ENCODE measurements around the gene SLC25A29.

The SLC25A29 gene

GRCh38 chr14:100332071-100332639 is 25.9 kb upstream of the SLC25A29 start:
- no peak for DNase-seq (ENCODE audit: low spot score)

DNA sequence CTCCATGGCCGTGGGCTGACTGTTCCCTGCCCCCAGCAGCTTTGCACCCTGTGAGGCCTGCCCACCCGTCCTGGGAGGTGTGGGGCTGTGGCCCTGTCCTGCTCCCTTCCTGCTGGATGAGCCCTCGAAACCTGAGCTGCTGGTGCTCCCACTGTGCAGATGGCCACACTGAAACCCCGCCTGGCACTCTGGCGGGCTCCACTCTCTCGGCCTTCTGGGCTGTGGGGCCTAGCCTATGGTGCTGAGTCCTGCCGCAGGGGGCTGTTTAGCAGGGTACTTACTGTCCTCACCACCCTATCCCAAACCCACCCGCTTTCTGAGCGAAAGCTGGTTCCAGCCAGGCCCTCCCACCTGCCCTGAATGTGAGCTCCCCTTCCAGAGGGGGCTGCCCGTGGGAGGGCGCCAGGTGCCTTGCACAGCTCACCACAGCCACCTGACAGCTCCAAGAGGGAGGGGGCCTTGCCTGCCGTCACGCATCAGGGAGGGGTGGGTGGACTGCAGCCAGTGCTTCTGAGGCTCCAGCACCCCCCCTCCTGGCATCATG is 24.2 kb upstream of the SLC25A29 start:
- no peak for DNase-seq (ENCODE audit: low spot score)

GRCh38 chr14:100330007-100330344 is 23.7 kb upstream of the SLC25A29 start:
- no peak for DNase-seq (ENCODE audit: low spot score)

DNA sequence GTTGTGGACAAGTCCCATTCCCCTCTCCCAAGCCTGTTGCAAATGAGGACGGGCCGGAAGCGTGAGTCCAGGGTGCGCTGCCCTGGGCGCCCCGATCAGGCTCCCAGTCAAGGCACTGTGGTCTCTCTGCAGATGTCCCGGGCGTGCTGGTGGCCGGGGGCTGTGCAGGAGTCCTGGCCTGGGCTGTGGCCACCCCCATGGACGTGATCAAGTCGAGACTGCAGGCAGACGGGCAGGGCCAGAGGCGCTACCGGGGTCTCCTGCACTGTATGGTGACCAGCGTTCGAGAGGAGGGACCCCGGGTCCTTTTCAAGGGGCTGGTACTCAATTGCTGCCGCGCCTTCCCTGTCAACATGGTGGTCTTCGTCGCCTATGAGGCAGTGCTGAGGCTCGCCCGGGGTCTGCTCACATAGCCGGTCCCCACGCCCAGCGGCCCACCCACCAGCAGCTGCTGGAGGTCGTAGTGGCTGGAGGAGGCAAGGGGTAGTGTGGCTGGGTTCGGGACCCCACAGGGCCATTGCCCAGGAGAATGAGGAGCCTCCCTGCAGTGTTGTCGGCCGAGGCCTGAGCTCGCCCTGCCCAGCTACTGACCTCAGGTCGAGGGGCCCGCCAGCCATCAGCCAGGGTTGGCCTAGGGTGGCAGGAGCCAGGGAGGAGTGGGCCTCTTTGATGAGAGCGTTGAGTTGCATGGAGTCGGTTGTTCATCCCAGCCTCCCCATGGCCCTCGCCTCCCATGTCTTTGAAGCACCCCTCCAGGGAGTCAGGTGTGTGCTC is 23.2 kb upstream of the SLC25A29 start:
- no peak for DNase-seq (ENCODE audit: low spot score)

GRCh38 chr14:100328495-100329163 is 22.4 kb upstream of the SLC25A29 start:
- DNase-seq (ENCODE audit: low spot score), result no peak

- no peak for DNase-seq (ENCODE audit: low spot score)
Measured at GRCh38 chr14:100327128-100327527, 20.9 kb upstream of the SLC25A29 start.

DNA sequence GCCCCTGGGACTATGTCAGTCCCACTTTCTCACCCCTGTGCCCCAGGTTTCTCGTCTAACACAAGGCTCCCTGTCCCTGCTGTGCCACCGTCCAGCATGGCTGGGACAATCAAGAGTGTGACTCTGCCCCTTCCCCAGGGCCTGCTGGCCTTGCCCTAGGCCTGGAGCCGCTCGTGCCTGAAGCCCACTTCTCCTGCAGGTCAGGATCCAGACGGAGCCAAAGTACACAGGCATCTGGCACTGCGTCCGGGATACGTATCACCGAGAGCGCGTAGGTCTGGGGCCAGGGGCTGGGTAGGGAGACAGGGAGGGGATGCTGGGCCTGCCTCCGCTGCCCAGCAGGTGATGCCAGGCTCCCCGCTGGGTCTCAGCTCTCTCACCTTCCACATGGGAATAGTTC is 19.7 kb upstream of the SLC25A29 start:
- no peak for DNase-seq (ENCODE audit: low spot score)

DNA sequence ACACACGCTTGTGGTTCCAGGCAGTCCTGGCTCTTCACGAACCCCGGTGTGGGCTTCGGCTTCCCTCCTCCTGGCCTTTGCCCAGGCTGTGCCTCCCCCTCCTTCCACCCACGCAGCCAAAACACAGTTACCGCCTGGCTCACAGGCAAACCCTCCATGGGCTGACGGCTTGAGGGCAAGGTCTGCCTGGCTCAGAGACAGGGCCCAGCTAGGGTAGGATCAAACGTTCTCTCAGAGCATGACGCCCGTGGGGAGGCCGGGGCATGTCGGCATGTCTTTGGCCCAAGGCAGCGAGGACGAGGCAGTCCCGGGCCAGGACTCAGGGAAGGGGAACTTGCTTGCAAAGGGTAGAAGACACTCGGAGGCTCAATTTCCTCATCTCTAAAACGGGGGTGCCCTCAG is 19.0 kb upstream of the SLC25A29 start:
- no peak for DNase-seq (ENCODE audit: low spot score)

DNA sequence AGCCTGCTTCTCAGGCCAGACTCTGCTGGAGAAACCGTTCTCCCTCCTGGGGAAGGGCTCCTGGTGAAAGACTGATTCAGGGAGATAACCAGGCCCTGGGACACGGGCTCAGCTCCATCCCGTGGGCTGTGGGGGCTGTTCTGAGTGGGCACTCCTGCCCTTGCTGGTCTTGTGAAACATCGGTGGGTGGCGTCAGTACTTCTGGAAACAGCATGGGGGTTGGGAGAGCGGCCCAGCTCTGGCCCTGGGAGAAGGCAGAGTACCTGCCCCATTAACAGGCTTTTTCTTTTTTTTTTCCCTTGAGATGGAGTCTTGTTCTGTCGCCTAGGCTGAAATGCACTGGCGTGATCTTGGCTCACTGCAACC is 17.7 kb upstream of the SLC25A29 start:
- DNase-seq (ENCODE audit: low spot score), result no peak

GRCh38 chr14:100323121-100323941 is 17.1 kb upstream of the SLC25A29 start, which contains the start of gene SLC25A47:
SLC25A47 (plus strand) TSS chr14:100323339; CDS start chr14:100323415, 76 bp downstream.
- no peak for DNase-seq (ENCODE audit: low spot score)

GRCh38 chr14:100322138-100322957 is 16.1 kb upstream of the SLC25A29 start:
- DNase-seq (ENCODE audit: low spot score), result no peak

DNA sequence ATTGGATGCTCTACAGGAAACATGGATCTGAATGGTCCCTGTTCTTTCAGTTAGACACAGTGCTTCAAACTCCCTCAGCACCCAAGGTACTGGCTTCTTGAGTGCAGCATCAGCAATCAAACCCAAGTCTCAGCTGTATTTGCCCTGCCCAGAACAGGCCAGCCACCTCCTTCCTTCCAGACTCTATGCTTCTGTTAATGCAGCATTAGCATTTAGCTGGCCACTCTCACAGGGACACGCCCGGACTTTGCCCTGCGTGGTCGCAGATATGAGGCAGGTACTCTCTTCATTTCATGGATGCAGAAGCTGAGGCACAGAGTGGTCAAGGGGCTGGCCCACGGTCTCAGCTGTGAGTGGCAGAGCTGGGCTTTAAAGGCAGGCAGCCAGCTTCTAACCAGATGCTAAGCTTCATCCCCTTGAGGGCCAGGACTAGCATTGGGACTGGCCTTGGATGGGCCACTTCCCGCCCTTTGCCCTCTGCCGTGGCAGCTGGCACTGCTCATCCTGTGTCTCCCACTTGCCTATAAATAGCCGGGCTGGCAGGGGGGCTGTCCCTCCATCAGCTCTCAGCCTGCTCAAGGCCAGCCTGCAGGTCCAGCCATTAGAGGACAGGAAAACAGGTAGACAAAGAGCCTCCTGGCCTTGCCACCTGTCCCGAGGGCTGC is 15.4 kb upstream of the SLC25A29 start:
- DNase-seq (ENCODE audit: low spot score), result no peak

GRCh38 chr14:100320157-100320856 is 14.1 kb upstream of the SLC25A29 start:
- DNase-seq (ENCODE audit: low spot score), result no peak

GRCh38 chr14:100317912-100318808 is 11.9 kb upstream of the SLC25A29 start:
- DNase-seq (ENCODE audit: low spot score), result peak; percentile 93

GRCh38 chr14:100317389-100317788 is 11.1 kb upstream of the SLC25A29 start:
- DNase-seq (ENCODE audit: low spot score), result no peak

DNA sequence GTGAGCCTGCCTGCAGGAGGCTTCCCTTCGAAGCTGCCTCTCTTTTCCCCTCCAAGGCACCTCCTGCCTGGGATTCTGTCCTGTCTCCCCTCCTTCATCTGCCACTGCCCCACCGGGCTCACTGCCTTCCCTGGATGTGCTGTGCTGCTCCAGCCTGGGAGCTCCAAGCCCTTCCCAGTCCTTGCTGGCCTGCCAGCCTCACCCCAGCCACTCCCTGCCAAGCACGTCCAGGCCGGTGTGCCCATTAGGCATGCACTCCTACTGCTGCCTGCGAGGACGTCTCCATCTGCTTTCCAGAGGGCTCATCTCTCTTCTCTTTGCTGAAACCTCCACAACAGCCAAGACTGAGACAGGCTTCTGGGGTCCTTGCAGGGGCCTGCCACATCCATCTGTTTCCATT is 8.5 kb upstream of the SLC25A29 start:
- DNase-seq (ENCODE audit: low spot score), result no peak

GRCh38 chr14:100313464-100314230 is 7.4 kb upstream of the SLC25A29 start:
- DNase-seq (ENCODE audit: low spot score), result no peak

GRCh38 chr14:100312877-100313400 is 6.7 kb upstream of the SLC25A29 start:
- no peak for DNase-seq (ENCODE audit: low spot score)
